B cell (primary cell): ENCODE measurements around the gene VAV2.

Source experiments
- EZH2 ChIP-seq: IDR thresholded peaks from 2 replicates; pipeline ENCODE4 v1.6.1; 2012; ENCODE audit warnings: borderline replicate concordance, low read depth, mild to moderate bottlenecking, moderate library complexity, low read length; ENCODE audit not compliant: insufficient read depth, poor library complexity, severe bottlenecking
- TF ChIP-seq, protein P1 (sequence below): fragments of 200-600 bp; IDR thresholded peaks from one replicate; pipeline ENCODE4 v1.8.0; 2022; ENCODE audit warnings: antibody characterized with exemption, mild to moderate bottlenecking

DNA sequence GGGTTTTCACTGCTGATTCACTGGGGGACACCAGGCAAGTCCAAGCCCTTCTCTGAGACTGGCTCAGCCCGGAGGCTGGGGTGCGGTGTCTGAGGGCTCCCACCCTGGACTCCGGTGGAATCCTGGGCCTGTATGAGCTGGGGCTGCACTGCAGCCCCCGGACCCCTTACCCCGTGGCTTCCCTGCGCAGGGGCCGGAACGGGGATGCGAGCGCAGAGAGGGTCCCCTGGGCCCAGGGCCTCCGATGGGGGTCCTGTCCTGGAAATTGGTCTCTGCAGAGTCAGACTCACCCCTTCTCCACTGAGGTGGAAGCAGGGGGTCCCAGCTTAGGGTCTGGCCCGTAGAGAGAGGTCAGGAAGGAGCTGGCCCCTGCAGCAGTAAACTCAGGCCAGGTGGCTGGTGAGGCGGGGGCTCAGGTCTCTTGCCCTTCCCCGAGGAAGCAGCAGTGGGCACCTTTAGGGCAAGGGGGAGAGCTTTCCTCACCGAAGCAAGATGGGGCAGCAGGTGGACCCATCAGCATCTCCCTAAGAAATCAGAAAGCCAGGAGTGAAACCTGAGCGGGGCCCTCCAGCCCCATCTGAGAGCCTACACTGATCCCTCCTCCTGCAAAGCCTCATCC lies 1.6 kb upstream of the VAV2 start:
- TF ChIP-seq EZH2, result no peak
- TF ChIP-seq, protein P1, sequence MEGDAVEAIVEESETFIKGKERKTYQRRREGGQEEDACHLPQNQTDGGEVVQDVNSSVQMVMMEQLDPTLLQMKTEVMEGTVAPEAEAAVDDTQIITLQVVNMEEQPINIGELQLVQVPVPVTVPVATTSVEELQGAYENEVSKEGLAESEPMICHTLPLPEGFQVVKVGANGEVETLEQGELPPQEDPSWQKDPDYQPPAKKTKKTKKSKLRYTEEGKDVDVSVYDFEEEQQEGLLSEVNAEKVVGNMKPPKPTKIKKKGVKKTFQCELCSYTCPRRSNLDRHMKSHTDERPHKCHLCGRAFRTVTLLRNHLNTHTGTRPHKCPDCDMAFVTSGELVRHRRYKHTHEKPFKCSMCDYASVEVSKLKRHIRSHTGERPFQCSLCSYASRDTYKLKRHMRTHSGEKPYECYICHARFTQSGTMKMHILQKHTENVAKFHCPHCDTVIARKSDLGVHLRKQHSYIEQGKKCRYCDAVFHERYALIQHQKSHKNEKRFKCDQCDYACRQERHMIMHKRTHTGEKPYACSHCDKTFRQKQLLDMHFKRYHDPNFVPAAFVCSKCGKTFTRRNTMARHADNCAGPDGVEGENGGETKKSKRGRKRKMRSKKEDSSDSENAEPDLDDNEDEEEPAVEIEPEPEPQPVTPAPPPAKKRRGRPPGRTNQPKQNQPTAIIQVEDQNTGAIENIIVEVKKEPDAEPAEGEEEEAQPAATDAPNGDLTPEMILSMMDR, result no peak
